GM12878 (cell line): ENCODE measurements around the gene WDTC1. TPM values are rescaled to one million over a fixed set of nuclear protein-coding genes. Genes with fewer than 3 reads are reported as not detected.

ENCODE experiments used
- ATAC-seq: fragments of 200-7000 bp; cut with Tn5 transposase; 3 replicates; pipeline ENCODE4 v1.9.1; 2020; ENCODE audit warnings: mild to moderate bottlenecking, moderate library complexity
- BruUV-seq: library from RNA; stranded (reverse); fragments of 400-500 nt; replicated peaks from 2 replicates; lab custom pipeline; 2021; lab: Mats Ljungman, UMichigan
- CTCF ChIA-PET: fragments of 300-600 bp; sonication (Branson Sonifier 250); formaldehyde crosslinking; extraction: SDS; loops from one replicate; lab custom pipeline; 2021; ENCODE audit warnings: inconsistent platforms; lab: Yijun Ruan, JAX
- POLR2A ChIA-PET: fragments of 350-600 bp; formaldehyde crosslinking; extraction: SDS; loops from one replicate; lab custom pipeline; 2021; ENCODE audit warnings: inconsistent platforms; lab: Charles Lee
- RAD21 ChIA-PET: fragments of 300-600 bp; sonication (Branson Sonifier 250); formaldehyde crosslinking; loops from one replicate; lab custom pipeline; 2023; ENCODE audit warnings: antibody characterized with exemption; ENCODE audit not compliant: unreplicated experiment; lab: Charles Lee
- SMC1A ChIA-PET: fragments of 300-600 bp; sonication (Branson Sonifier 250); formaldehyde crosslinking; loops from one replicate; lab custom pipeline; 2023; ENCODE audit not compliant: unreplicated experiment, uncharacterized antibody; lab: Charles Lee
- DNase-seq: peaks from one replicate; pipeline ENCODE4 v3.0.0-alpha.2; 2011; ENCODE audit warnings: low read depth, low spot score
- FAIRE-seq: peaks from 3 replicates; lab custom pipeline; 2011; peaks lifted over from hg19 to GRCh38; lab: Jason Lieb, UNC
- H2AFZ ChIP-seq: 2 replicates; pipeline ENCODE4 v1.6.0; 2011; ENCODE audit warnings: low read depth, low read length, control low read depth; ENCODE audit not compliant: control insufficient read depth
- H3K27ac ChIP-seq: 2 replicates; pipeline ENCODE4 v1.5.1; 2011; ENCODE audit warnings: control low read depth; ENCODE audit not compliant: control insufficient read depth, insufficient read depth
- H3K27me3 ChIP-seq, 2 experiments: replicated peaks in 1 of 2; 2 replicates each; pipeline versions ENCODE4 v1.6.0 to v1.6.1; 2011; ENCODE audit warnings: low read length in 1 of 2; ENCODE audit not compliant: control insufficient read depth in 2 of 2, insufficient read depth in 2 of 2
- H3K36me3 ChIP-seq, 2 experiments: 2 replicates each; pipeline ENCODE4 v1.5.1; 2011; ENCODE audit warnings: low read length in 1 of 2; ENCODE audit not compliant: control insufficient read depth in 2 of 2, insufficient read depth in 2 of 2
- H3K4me1 ChIP-seq: 2 replicates; pipeline ENCODE4 v1.6.1; 2011; ENCODE audit warnings: mild to moderate bottlenecking, low read length, moderate library complexity, mixed read lengths; ENCODE audit not compliant: control insufficient read depth, insufficient read depth
- H3K4me2 ChIP-seq: 2 replicates; pipeline ENCODE4 v1.6.0; 2011; ENCODE audit warnings: control low read depth; ENCODE audit not compliant: control insufficient read depth, insufficient read depth
- H3K4me3 ChIP-seq: fragments of 200-600 bp; sonication (generic); 2 replicates; pipeline ENCODE4 v1.5.1; 2016
- H3K79me2 ChIP-seq: 2 replicates; pipeline ENCODE4 v1.6.0; 2011; ENCODE audit warnings: low read length; ENCODE audit not compliant: control insufficient read depth, insufficient read depth
- H3K9ac ChIP-seq: 2 replicates; pipeline ENCODE4 v1.8.0; 2011; ENCODE audit warnings: low read length, control low read depth, mixed read lengths; ENCODE audit not compliant: control insufficient read depth, insufficient read depth
- H3K9me3 ChIP-seq: replicated peaks from 3 replicates; pipeline ENCODE4 v1.5.1; 2011; ENCODE audit warnings: mild to moderate bottlenecking, low read length; ENCODE audit not compliant: control insufficient read depth, insufficient read depth
- H4K20me1 ChIP-seq: 2 replicates; pipeline ENCODE4 v1.6.0; 2011; ENCODE audit not compliant: control insufficient read depth, insufficient read depth
- CBFB ChIP-seq: IDR thresholded peaks from 2 replicates; pipeline ENCODE4 v1.6.1; 2016; ENCODE audit warnings: antibody characterized with exemption, low read depth
- CBX5 ChIP-seq: sonication (generic); IDR thresholded peaks from 2 replicates; pipeline ENCODE4 v1.6.1; 2016; ENCODE audit warnings: low read depth, moderate library complexity, mild to moderate bottlenecking, inconsistent platforms
- E4F1 ChIP-seq: fragments of 450-650 bp; IDR thresholded peaks from 2 replicates; pipeline ENCODE4 v1.6.1; 2018; ENCODE audit warnings: borderline replicate concordance, mild to moderate bottlenecking; ENCODE audit not compliant: partially characterized antibody
- EGR1 ChIP-seq, 2 experiments: IDR thresholded peaks; 1 replicate in 1 of 2; 2 replicates in 1 of 2; pipeline ENCODE4 v1.6.1; 2011 to 2012; ENCODE audit warnings: low read depth in 2 of 2, low read length in 2 of 2, borderline replicate concordance in 1 of 2, mild to moderate bottlenecking in 1 of 2, moderate library complexity in 1 of 2
- ETV6 ChIP-seq, 2 experiments: fragments of 450-650 bp in 1 of 2; IDR thresholded peaks in 1 of 2; conservative IDR thresholded peaks in 1 of 2; 2 replicates each; pipeline ENCODE4 v1.6.1; 2014; ENCODE audit warnings: antibody characterized with exemption in 1 of 2, borderline replicate concordance in 1 of 2, low read depth in 1 of 2, mild to moderate bottlenecking in 1 of 2, moderate library complexity in 1 of 2
- HDGF ChIP-seq: fragments of 450-650 bp; IDR thresholded peaks from 2 replicates; pipeline ENCODE4 v1.6.1; 2016; ENCODE audit warnings: antibody characterized with exemption
- IKZF1 ChIP-seq: fragments of 450-650 bp; conservative IDR thresholded peaks from 2 replicates; pipeline ENCODE4 v1.6.1; 2017; ENCODE audit warnings: antibody characterized with exemption, mild to moderate bottlenecking
- IRF4 ChIP-seq: IDR thresholded peaks from 2 replicates; pipeline ENCODE4 v1.6.1; 2011; ENCODE audit warnings: low read depth, low read length
- JUND ChIP-seq: IDR thresholded peaks from 2 replicates; pipeline ENCODE4 v1.6.1; 2012; ENCODE audit warnings: low read depth, mild to moderate bottlenecking, low read length, improper control_type of control experiment, moderate library complexity
- KLF5 ChIP-seq: fragments of 450-650 bp; IDR thresholded peaks from 2 replicates; pipeline ENCODE4 v1.6.1; 2014; ENCODE audit warnings: mild to moderate bottlenecking; ENCODE audit not compliant: partially characterized antibody
- PAX5 ChIP-seq: IDR thresholded peaks from 2 replicates; pipeline ENCODE4 v1.6.1; 2011; ENCODE audit warnings: low read depth, low read length, borderline replicate concordance
- RAD21 ChIP-seq: IDR thresholded peaks from 2 replicates; pipeline ENCODE4 v1.6.1; 2011; ENCODE audit warnings: mild to moderate bottlenecking, low read depth, low read length, moderate library complexity; ENCODE audit not compliant: insufficient read depth
- SMAD1 ChIP-seq: fragments of 450-650 bp; IDR thresholded peaks from 2 replicates; pipeline ENCODE4 v1.6.1; 2018; ENCODE audit warnings: mild to moderate bottlenecking, low read depth; ENCODE audit not compliant: partially characterized antibody
- ZNF24 ChIP-seq: fragments of 450-650 bp; IDR thresholded peaks from 2 replicates; pipeline ENCODE4 v1.6.1; 2017; ENCODE audit warnings: antibody characterized with exemption, mild to moderate bottlenecking
- WGBS: methylation state at CpG from one replicate; pipeline ENCODE4 v1.1.6; 2016; ENCODE audit warnings: low lambda C conversion rate; ENCODE audit not compliant: insufficient replicate concordance, insufficient coverage; ENCODE audit errors: missing lambda C conversion rate; 5-methylcytosine and 5-hydroxymethylcytosine counted together
- in situ Hi-C: fragments of 300-500 bp; cut with MboI; formaldehyde crosslinking; loops from 9 replicates; pipeline ENCODE4 v1.14.3; 2018; ENCODE audit warnings: mixed read lengths
- intact Hi-C: fragments of 100-400 bp; cut with micrococcal nuclease; formaldehyde crosslinking; loops from one replicate; pipeline ENCODE4 v1.14.2; 2022; ENCODE audit not compliant: unreplicated experiment
- polyA plus RNA-seq, 11 experiments: library from polyadenylated mRNA; depleted of rRNA in 4 of 11; unstranded in 6 of 11; stranded (reverse) in 5 of 11; fragments of >200 nt; fragmentation: Nextera tagmentation in 4 of 11; fragmentation: Illumina TruSeq in 1 of 11; extraction: Ambion mirVana in 4 of 11; extraction: Trizol in 1 of 11; gene quantifications; 1 replicate in 1 of 11; 2 replicates in 10 of 11; pipeline versions ENCODE4 v1.2.1 to v1.2.3, GENCODE V29; 2011 to 2016; ENCODE audit warnings: inconsistent platforms in 2 of 11, missing spikeins in 2 of 11, low read depth in 1 of 11
- total RNA-seq, 4 experiments: library from RNA; depleted of rRNA in 3 of 4; stranded (reverse); fragments of >200 nt in 3 of 4; fragmentation: Illumina TruSeq in 1 of 4; extraction: Trizol in 1 of 4; gene quantifications; 2 replicates each; pipeline versions ENCODE4 v1.2.1 to v1.2.3, GENCODE V29; 2013 to 2021
- TF ChIP-seq, protein P1 (sequence below): fragments of 450-650 bp; IDR thresholded peaks from 2 replicates; pipeline ENCODE4 v1.6.1; 2016; ENCODE audit warnings: mild to moderate bottlenecking, moderate library complexity, borderline replicate concordance

WDTC1 gene
- total and polyA plus RNA-seq, 10 of the 15 experiments (the other 5 are each of a cell fraction or from before 2014, with no cell fraction given), result 0.21 to 28.7 (median 7.6) TPM

- no peak for FAIRE-seq
- no peaks in the 10 kb centered on the region for H3K9me3 ChIP-seq
- intact Hi-C loops (no loop called here), in situ Hi-C loops (no loop called here)
- no peaks in the 10 kb centered on the region for H4K20me1 ChIP-seq
- no peak overlapping the region for H3K9ac ChIP-seq
- ChIA-PET RAD21 (interaction anchor here (1.2 kb wide), 1 partner anchor 89 kb away, joined by 4 read pairs; no protein-coding TSS in a partner anchor), CTCF (interaction anchor here (1.5 to 3.5 kb wide), 4 partner anchors 10 to 84 kb away, joined by 3 to 9 read pairs (median 6); no protein-coding TSS in a partner anchor), SMC1A (interaction anchor here (1.0 to 1.4 kb wide), 2 partner anchors 8 to 51 kb away, joined by 3 read pairs; no protein-coding TSS in a partner anchor), POLR2A (no interaction called here)
- no peak overlapping the region for H3K4me3 ChIP-seq
- 84% methylated on average over 11 of the region's 11 CpGs for WGBS
- no peak overlapping the region for H3K4me2 ChIP-seq
- no peak for ATAC-seq
- peaks cover 0 to 6% of the 10 kb centered on the region in 2 experiments; a peak in 1 of 4 replicates for H3K36me3 ChIP-seq
- DNase-seq, result no peak
- H3K79me2 ChIP-seq, result no peaks in the 10 kb centered on the region
- no peaks in the 10 kb centered on the region for H3K27me3 ChIP-seq
- no peaks in the 10 kb centered on the region for H3K4me1 ChIP-seq
- BruUV-seq, result no TSS peak
- no peak overlapping the region for H3K27ac ChIP-seq
- H2AFZ ChIP-seq, result no peak overlapping the region
- TF ChIP-seq ETV6 (conservative IDR thresholded peaks at IDR 0.05 in 1 of 2, IDR thresholded peaks at IDR 0.05 in 1 of 2; ENCODE audit: borderline replicate concordance in 1 of 2, low read depth in 1 of 2) (no peak), HDGF (no peak), CBX5 (no peak), SMAD1 (no peak), RAD21 (no peak), IRF4 (no peak), KLF5 (no peak), E4F1 (no peak), EGR1 (IDR thresholded peaks at IDR 0.05; ENCODE audit: borderline replicate concordance in 1 of 2, low read depth in 2 of 2, low read length in 2 of 2) (no peak), CBFB (no peak), PAX5 (no peak), JUND (no peak), ZNF24 (no peak), IKZF1 (no peak)
- TF ChIP-seq, protein P1, sequence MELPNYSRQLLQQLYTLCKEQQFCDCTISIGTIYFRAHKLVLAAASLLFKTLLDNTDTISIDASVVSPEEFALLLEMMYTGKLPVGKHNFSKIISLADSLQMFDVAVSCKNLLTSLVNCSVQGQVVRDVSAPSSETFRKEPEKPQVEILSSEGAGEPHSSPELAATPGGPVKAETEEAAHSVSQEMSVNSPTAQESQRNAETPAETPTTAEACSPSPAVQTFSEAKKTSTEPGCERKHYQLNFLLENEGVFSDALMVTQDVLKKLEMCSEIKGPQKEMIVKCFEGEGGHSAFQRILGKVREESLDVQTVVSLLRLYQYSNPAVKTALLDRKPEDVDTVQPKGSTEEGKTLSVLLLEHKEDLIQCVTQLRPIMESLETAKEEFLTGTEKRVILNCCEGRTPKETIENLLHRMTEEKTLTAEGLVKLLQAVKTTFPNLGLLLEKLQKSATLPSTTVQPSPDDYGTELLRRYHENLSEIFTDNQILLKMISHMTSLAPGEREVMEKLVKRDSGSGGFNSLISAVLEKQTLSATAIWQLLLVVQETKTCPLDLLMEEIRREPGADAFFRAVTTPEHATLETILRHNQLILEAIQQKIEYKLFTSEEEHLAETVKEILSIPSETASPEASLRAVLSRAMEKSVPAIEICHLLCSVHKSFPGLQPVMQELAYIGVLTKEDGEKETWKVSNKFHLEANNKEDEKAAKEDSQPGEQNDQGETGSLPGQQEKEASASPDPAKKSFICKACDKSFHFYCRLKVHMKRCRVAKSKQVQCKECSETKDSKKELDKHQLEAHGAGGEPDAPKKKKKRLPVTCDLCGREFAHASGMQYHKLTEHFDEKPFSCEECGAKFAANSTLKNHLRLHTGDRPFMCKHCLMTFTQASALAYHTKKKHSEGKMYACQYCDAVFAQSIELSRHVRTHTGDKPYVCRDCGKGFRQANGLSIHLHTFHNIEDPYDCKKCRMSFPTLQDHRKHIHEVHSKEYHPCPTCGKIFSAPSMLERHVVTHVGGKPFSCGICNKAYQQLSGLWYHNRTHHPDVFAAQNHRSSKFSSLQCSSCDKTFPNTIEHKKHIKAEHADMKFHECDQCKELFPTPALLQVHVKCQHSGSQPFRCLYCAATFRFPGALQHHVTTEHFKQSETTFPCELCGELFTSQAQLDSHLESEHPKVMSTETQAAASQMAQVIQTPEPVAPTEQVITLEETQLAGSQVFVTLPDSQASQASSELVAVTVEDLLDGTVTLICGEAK, result no peak
These were observed 71.6 kb downstream of the WDTC1 start for GRCh38 chr1:27306071-27306470.
